ENCODE results near the gene INF2. TPM values are rescaled to one million over a fixed set of nuclear protein-coding genes. Genes with fewer than 3 reads are reported as not detected.

INF2 gene
- total RNA-seq, 3 donors from 2014 or later, result 31.0 to 70.9 (median 51.5) TPM

GRCh38 chr14:104755621-104756020, 66.2 kb downstream of the INF2 start:
- H3K9me3 ChIP-seq, result no peaks in the 10 kb centered on the region
- H3K4me3 ChIP-seq, result no peak overlapping the region
- peaks cover 4% of the 10 kb centered on the region for H3K36me3 ChIP-seq
- H3K27ac ChIP-seq, result no peak overlapping the region
- TF ChIP-seq CTCF (IDR thresholded peaks at IDR 0.05), result no peak
- peaks cover 3 to 9% of the 10 kb centered on the region in 2 donors for H3K4me1 ChIP-seq
- no peaks in the 10 kb centered on the region for H3K27me3 ChIP-seq
- DNase-seq (ENCODE audit: low spot score in 2 of 2), result no peak
- intact Hi-C loops (cut with DNase I; ENCODE audit: low total_unique reads), result no loop called here

DNA sequence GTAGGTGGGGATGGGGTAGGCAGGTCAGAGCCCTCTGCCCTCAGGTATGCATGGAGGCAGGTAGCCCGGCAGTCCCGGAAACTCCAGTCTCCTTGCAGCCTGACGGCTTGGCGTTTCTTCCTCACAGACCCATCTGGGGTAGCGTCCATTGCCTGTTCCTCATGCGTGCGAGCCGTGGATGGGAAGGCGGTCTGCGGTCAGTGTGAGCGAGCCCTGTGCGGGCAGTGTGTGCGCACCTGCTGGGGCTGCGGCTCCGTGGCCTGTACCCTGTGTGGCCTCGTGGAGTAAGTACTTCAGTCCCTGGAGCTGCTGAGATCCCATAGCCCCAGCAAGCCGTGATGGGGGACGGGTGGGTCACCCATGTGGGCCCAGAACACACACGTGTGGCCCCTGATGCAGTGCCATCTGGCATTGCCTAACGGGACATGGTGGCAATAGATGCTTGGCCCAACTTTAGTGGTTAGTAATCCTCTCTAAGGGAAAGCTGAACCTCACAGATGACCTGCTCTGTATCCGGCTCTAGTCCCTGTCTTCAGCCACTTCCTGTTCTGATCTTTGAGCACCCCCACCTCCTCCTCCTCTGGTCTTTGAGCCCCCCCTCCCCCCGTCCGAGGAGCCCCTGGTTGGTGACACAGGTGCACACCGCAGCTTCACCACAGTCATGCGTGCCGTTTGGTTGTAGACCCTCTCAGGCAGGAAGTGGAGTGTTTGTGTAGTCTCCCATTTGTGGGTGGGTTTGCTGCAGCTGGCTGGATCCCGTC, 67.2 kb downstream of the INF2 start:
- Histone ChIP-seq H3K4me1 (peaks cover 3 to 9% of the 10 kb centered on the region in 2 donors), H3K4me3 (no peak overlapping the region), H3K9me3 (no peaks in the 10 kb centered on the region), H3K27me3 (no peaks in the 10 kb centered on the region), H3K27ac (no peak overlapping the region), H3K36me3 (peaks cover 4% of the 10 kb centered on the region)
- intact Hi-C loops (cut with DNase I; ENCODE audit: low total_unique reads), result no loop called here
- no peak for TF ChIP-seq POLR2A (IDR thresholded peaks at IDR 0.05)
- no peak for TF ChIP-seq CTCF (IDR thresholded peaks at IDR 0.05)
- TF ChIP-seq POLR2AphosphoS5 (IDR thresholded peaks at IDR 0.05), result no peak
- no peak for DNase-seq (ENCODE audit: low spot score in 2 of 2)

DNA sequence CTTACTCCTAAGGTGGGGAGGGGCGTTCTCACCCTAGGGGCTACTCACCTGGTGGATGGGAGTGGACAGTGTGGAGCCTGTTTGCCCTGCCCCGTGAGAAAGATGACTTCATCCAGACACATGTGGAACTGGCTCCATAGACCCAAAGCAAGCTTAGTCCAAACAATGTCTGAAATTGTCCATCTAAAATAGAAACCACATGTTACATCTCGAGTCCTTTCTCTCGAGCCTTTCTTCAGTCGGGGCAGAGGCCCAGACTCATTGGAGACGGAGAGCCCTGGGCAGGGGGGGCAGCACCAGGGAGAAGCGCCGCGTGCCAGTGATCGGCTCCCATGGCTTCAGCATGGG, 67.8 kb downstream of the INF2 start:
- Histone ChIP-seq H3K9me3 (no peaks in the 10 kb centered on the region), H3K27me3 (no peaks in the 10 kb centered on the region), H3K4me3 (no peak overlapping the region), H3K36me3 (peaks cover 4% of the 10 kb centered on the region), H3K4me1 (peaks cover under 1 to 9% of the 10 kb centered on the region in 2 donors), H3K27ac (no peak overlapping the region)
- intact Hi-C loops (cut with DNase I; ENCODE audit: low total_unique reads), result no loop called here
- no peak for DNase-seq (ENCODE audit: low spot score in 2 of 2)
- TF ChIP-seq POLR2A (IDR thresholded peaks at IDR 0.05), result no peak
- TF ChIP-seq CTCF (IDR thresholded peaks at IDR 0.05), result no peak
- TF ChIP-seq POLR2AphosphoS5 (IDR thresholded peaks at IDR 0.05), result no peak

DNA sequence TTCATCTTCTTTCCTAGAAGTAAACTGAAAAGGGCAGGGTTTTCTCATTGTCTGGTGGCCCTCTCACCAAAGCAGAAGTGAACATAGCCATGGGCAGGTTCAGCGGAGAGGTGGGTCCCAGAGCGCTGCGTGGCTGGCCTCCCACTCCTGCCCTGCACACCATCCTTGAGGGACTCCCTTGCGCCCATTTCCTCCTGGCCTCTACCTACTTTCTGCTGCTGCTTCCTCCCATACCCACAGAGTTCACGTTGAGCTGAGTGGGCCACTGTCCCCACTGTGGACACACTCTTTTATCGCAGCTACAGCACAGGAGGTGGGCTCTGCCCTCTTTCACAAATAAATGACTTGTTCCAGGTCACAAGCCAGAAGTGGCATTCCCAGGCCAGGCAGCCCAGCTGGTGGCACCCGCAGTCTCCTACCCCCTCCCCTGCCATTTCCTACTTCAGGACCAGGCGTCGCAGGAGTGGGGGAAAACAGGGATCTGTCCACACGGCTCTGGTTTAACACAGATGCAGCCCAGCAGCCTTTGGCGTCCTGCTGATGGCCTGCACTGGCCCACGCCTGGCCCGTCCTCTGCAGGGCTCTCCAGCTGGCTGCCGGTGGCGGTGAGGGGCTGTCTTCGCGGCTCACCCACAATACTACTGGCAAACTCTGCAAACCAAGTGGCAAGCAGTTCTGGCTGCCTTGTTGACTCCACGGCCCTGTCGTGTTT, 68.4 kb downstream of the INF2 start:
- Histone ChIP-seq H3K4me3 (no peak overlapping the region), H3K9me3 (no peaks in the 10 kb centered on the region), H3K27me3 (no peaks in the 10 kb centered on the region), H3K27ac (no peak overlapping the region), H3K36me3 (peaks cover 4% of the 10 kb centered on the region), H3K4me1 (peaks cover 0 to 9% of the 10 kb centered on the region in 2 donors)
- intact Hi-C loops (cut with DNase I; ENCODE audit: low total_unique reads), result no loop called here
- no peak for DNase-seq (ENCODE audit: low spot score in 2 of 2)
- TF ChIP-seq POLR2AphosphoS5 (IDR thresholded peaks at IDR 0.05) (no peak), POLR2A (IDR thresholded peaks at IDR 0.05) (no peak), CTCF (IDR thresholded peaks at IDR 0.05) (no peak)
